H9 (cell line): ENCODE results near the gene EGR4. TPM values are rescaled to one million over a fixed set of nuclear protein-coding genes. Genes with fewer than 3 reads are reported as not detected.
A peak's percentile ranks its signal among the peaks of the same experiment; 100 is the strongest.

Experiments used
- DNase-seq: peaks from one replicate; pipeline ENCODE4 v3.0.0-alpha.2; 2017
- H2AFZ ChIP-seq: one replicate; pipeline ENCODE4 v1.6.1; 2013; ENCODE audit warnings: mild to moderate bottlenecking, low read length, control low read depth, moderate library complexity
- H2AK5ac ChIP-seq: 2 replicates; pipeline ENCODE4 v1.6.1; 2013; ENCODE audit warnings: low read length, control low read depth, mixed read lengths; ENCODE audit not compliant: insufficient read length
- H2BK120ac ChIP-seq: one replicate; pipeline ENCODE4 v1.6.1; 2013; ENCODE audit warnings: low read depth, mild to moderate bottlenecking, low read length, control low read depth, inconsistent platforms; ENCODE audit not compliant: poor library complexity, severe bottlenecking
- H2BK12ac ChIP-seq: 2 replicates; pipeline ENCODE4 v1.6.1; 2013; ENCODE audit warnings: low read length, control low read depth, mixed read lengths, low read depth; ENCODE audit not compliant: insufficient read length
- H2BK15ac ChIP-seq: 2 replicates; pipeline ENCODE4 v1.6.1; 2013; ENCODE audit warnings: low read depth, low read length, control low read depth
- H2BK20ac ChIP-seq: one replicate; pipeline ENCODE4 v1.6.1; 2013; ENCODE audit warnings: low read depth, mild to moderate bottlenecking, low read length, control low read depth, inconsistent platforms; ENCODE audit not compliant: poor library complexity, severe bottlenecking
- H2BK5ac ChIP-seq: 2 replicates; pipeline ENCODE4 v1.6.1; 2013; ENCODE audit warnings: low read length, control low read depth, mixed read lengths; ENCODE audit not compliant: insufficient read length
- H3K14ac ChIP-seq: 2 replicates; pipeline ENCODE4 v1.6.1; 2013; ENCODE audit warnings: low read length, control low read depth; ENCODE audit not compliant: insufficient read depth
- H3K18ac ChIP-seq: 2 replicates; pipeline ENCODE4 v1.6.1; 2013; ENCODE audit warnings: low read depth, mild to moderate bottlenecking, mixed read lengths, low read length, control low read depth; ENCODE audit not compliant: insufficient read length
- H3K23ac ChIP-seq: 2 replicates; pipeline ENCODE4 v1.6.1; 2013; ENCODE audit warnings: low read length, control low read depth, mixed read lengths, low read depth; ENCODE audit not compliant: insufficient read length
- H3K23me2 ChIP-seq: 2 replicates; pipeline ENCODE4 v1.6.1; 2013; ENCODE audit warnings: low read depth, mild to moderate bottlenecking, mixed read lengths, low read length, control low read depth; ENCODE audit not compliant: insufficient read length, poor library complexity, severe bottlenecking
- H3K27ac ChIP-seq: 2 replicates; pipeline ENCODE4 v1.5.1; 2013; ENCODE audit warnings: low read length, control low read depth, mixed read lengths, low read depth; ENCODE audit not compliant: insufficient read length
- H3K27me3 ChIP-seq: 2 replicates; pipeline ENCODE4 v1.6.1; 2013; ENCODE audit warnings: low read length, control low read depth, inconsistent platforms; ENCODE audit not compliant: insufficient read depth
- H3K4ac ChIP-seq: 2 replicates; pipeline ENCODE4 v1.6.1; 2013; ENCODE audit warnings: low read depth, mild to moderate bottlenecking, control low read depth, inconsistent platforms, low read length, moderate library complexity
- H3K4me1 ChIP-seq: 2 replicates; pipeline ENCODE4 v1.6.1; 2013; ENCODE audit warnings: low read length, control low read depth, inconsistent platforms; ENCODE audit not compliant: insufficient read depth
- H3K4me2 ChIP-seq: 2 replicates; pipeline ENCODE4 v1.6.1; 2013; ENCODE audit warnings: low read length, control low read depth, mixed read lengths; ENCODE audit not compliant: insufficient read length, insufficient read depth
- H3K56ac ChIP-seq: 2 replicates; pipeline ENCODE4 v1.6.1; 2013; ENCODE audit warnings: low read depth, mild to moderate bottlenecking, mixed read lengths, low read length, control low read depth; ENCODE audit not compliant: insufficient read length
- H3K79me1 ChIP-seq: 2 replicates; pipeline ENCODE4 v1.6.1; 2013; ENCODE audit warnings: low read depth, mild to moderate bottlenecking, moderate library complexity, low read length, control low read depth, inconsistent platforms; ENCODE audit not compliant: insufficient read depth, poor library complexity, severe bottlenecking
- H3K79me2 ChIP-seq: 2 replicates; pipeline ENCODE4 v1.6.1; 2013; ENCODE audit warnings: low read length, control low read depth, inconsistent platforms; ENCODE audit not compliant: insufficient read depth
- H3K9ac ChIP-seq: 2 replicates; pipeline ENCODE4 v1.6.1; 2013; ENCODE audit warnings: low read length, control low read depth, mixed read lengths; ENCODE audit not compliant: insufficient read length; ENCODE audit errors: extremely low read depth
- H3K9me3 ChIP-seq: one replicate; pipeline ENCODE4 v1.6.1; 2013; ENCODE audit warnings: low read depth, low read length, inconsistent platforms; ENCODE audit not compliant: control insufficient read depth
- H3T11ph ChIP-seq: one replicate; pipeline ENCODE4 v1.6.1; 2013; ENCODE audit warnings: mild to moderate bottlenecking, low read length, control low read depth, inconsistent platforms
- H4K20me1 ChIP-seq: one replicate; pipeline ENCODE4 v1.6.1; 2013; ENCODE audit not compliant: control insufficient read depth, insufficient read length, insufficient read depth
- H4K5ac ChIP-seq: 2 replicates; pipeline ENCODE4 v1.6.1; 2013; ENCODE audit warnings: low read depth, mild to moderate bottlenecking, mixed read lengths, low read length, control low read depth; ENCODE audit not compliant: insufficient read length
- H4K8ac ChIP-seq: replicated peaks from 2 replicates; pipeline ENCODE4 v1.6.1; 2013; ENCODE audit warnings: low read length, control low read depth, mixed read lengths, low read depth; ENCODE audit not compliant: insufficient read length
- H4K91ac ChIP-seq: 2 replicates; pipeline ENCODE4 v1.6.1; 2013; ENCODE audit warnings: low read depth, mild to moderate bottlenecking, moderate library complexity, mixed read lengths, low read length, control low read depth; ENCODE audit not compliant: insufficient read length
- H3K27ac Mint-ChIP-seq, 3 experiments: 2 replicates in 2 of 3; 3 replicates in 1 of 3; pipeline ENCODE4 v1.8.0; 2020 to 2021; ENCODE audit warnings: mixed read lengths in 3 of 3, mild to moderate bottlenecking in 1 of 3, moderate library complexity in 1 of 3
- H3K27me3 Mint-ChIP-seq: 2 replicates; pipeline ENCODE4 v1.8.0; 2021; ENCODE audit warnings: low read depth, mild to moderate bottlenecking, moderate library complexity, mixed read lengths
- H3K36me3 Mint-ChIP-seq, 3 experiments: 2 replicates in 2 of 3; 3 replicates in 1 of 3; pipeline ENCODE4 v1.8.0; 2020 to 2021; ENCODE audit warnings: low read depth in 3 of 3, mixed read lengths in 3 of 3; ENCODE audit not compliant: insufficient read depth in 1 of 3
- H3K4me1 Mint-ChIP-seq, 2 experiments: 2 replicates each; pipeline ENCODE4 v1.8.0; 2020; ENCODE audit warnings: mixed read lengths in 2 of 2
- H3K4me3 Mint-ChIP-seq, 2 experiments: 2 replicates in 1 of 2; 3 replicates in 1 of 2; pipeline ENCODE4 v1.8.0; 2020 to 2021; ENCODE audit warnings: mild to moderate bottlenecking in 2 of 2, mixed read lengths in 2 of 2, moderate library complexity in 1 of 2
- H3K9me3 Mint-ChIP-seq, 2 experiments: 2 replicates in 1 of 2; 3 replicates in 1 of 2; pipeline ENCODE4 v1.8.0; 2020; ENCODE audit warnings: mild to moderate bottlenecking in 2 of 2, mixed read lengths in 2 of 2, moderate library complexity in 1 of 2
- WGBS: extraction: QIAGEN DNeasy Blood & Tissue Kit; methylation state at CpG from one replicate; pipeline ENCODE4 v1.1.7; 2013; ENCODE audit warnings: missing lambda C conversion rate, low lambda C conversion rate, mixed read lengths; ENCODE audit not compliant: insufficient read length; ENCODE audit errors: extremely low coverage; 5-methylcytosine and 5-hydroxymethylcytosine counted together
- total RNA-seq: library from RNA; stranded (reverse); gene quantifications from 2 replicates; pipeline ENCODE4 v1.2.1, GENCODE V29; 2021
- TF ChIP-seq, protein P1 (sequence below): fragments of 200-600 bp; sonication (generic); conservative IDR thresholded peaks from 3 replicates; pipeline ENCODE4 v1.8.0; 2021; ENCODE audit warnings: antibody characterized with exemption, mild to moderate bottlenecking

Gene EGR4
- total RNA-seq, 1 experiment from 2014 or later = 0.85 TPM

DNA sequence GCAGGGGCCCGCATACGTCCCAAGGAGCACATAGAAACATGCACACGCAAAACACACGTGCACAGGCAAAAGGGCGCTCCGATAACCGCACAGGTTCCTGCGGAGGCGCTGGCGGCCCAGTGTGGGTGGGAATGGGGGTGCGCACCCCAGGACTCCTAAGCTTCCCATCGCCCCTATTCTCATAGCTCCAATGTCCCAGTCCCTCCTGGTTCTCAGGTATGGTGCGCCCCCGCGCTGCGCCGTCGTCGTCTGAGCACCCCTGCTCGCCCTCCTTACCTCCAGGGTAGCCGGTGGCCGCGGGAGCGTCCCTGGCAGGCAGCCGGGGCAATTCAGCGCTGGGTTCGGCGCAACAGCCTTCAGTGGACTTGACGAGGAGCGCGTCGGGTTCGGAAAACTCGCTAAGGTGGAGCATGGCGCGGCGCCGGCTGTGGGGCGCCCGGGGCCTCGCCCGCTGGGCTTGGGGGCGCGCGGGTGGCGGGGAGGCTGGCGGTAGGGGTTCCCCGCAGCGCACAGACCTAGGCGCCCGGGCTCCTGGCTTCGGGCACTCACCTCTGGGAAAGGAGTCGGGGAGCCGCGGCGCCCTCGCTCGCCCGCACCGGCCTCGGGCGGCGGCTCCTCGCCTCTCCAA, 328 bp downstream of the EGR4 start:
- H3K79me2 ChIP-seq = no peaks in the 10 kb centered on the region
- H2BK5ac ChIP-seq = no peak overlapping the region
- H4K91ac ChIP-seq = no peak overlapping the region
- no peak overlapping the region for H3K56ac ChIP-seq
- no CpG with 5 or more reads among the region's 64 CpGs for WGBS
- H3K4me2 ChIP-seq = peak overlapping the region; percentile 63
- no peak overlapping the region for H4K8ac ChIP-seq
- peaks cover 17% of the 10 kb centered on the region for H3K23me2 ChIP-seq
- no peak overlapping the region for H3K23ac ChIP-seq
- H2BK12ac ChIP-seq = no peak overlapping the region
- no peak overlapping the region for H3K9ac ChIP-seq
- H3K9me3 ChIP-seq = no peaks in the 10 kb centered on the region
- no peak overlapping the region for H2AK5ac ChIP-seq
- no peak overlapping the region for H2AFZ ChIP-seq
- peaks cover 0 to 2% of the 10 kb centered on the region in 2 experiments; a peak in 2 of 5 replicates for H3K9me3 Mint-ChIP-seq
- H3K27ac Mint-ChIP-seq = no peak overlapping the region
- peak overlapping the region; percentile 67 to 80 for H3K4me3 Mint-ChIP-seq
- no peak overlapping the region for H3K4ac ChIP-seq
- H4K5ac ChIP-seq = no peak overlapping the region
- TF ChIP-seq, protein P1, sequence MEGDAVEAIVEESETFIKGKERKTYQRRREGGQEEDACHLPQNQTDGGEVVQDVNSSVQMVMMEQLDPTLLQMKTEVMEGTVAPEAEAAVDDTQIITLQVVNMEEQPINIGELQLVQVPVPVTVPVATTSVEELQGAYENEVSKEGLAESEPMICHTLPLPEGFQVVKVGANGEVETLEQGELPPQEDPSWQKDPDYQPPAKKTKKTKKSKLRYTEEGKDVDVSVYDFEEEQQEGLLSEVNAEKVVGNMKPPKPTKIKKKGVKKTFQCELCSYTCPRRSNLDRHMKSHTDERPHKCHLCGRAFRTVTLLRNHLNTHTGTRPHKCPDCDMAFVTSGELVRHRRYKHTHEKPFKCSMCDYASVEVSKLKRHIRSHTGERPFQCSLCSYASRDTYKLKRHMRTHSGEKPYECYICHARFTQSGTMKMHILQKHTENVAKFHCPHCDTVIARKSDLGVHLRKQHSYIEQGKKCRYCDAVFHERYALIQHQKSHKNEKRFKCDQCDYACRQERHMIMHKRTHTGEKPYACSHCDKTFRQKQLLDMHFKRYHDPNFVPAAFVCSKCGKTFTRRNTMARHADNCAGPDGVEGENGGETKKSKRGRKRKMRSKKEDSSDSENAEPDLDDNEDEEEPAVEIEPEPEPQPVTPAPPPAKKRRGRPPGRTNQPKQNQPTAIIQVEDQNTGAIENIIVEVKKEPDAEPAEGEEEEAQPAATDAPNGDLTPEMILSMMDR = no peak
- no peak overlapping the region for H2BK120ac ChIP-seq
- H3K18ac ChIP-seq = peak overlapping the region; percentile 7
- H3K27ac ChIP-seq = no peak overlapping the region
- no peaks in the 10 kb centered on the region for H4K20me1 ChIP-seq
- no peaks in the 10 kb centered on the region for H3K4me1 ChIP-seq
- H3K27me3 Mint-ChIP-seq = peaks cover 97% of the 10 kb centered on the region
- no peak overlapping the region for H2BK20ac ChIP-seq
- H3T11ph ChIP-seq = no peak overlapping the region
- H3K36me3 Mint-ChIP-seq = no peaks in the 10 kb centered on the region; a peak in 1 of 7 replicates
- H2BK15ac ChIP-seq = no peak overlapping the region
- H3K27me3 ChIP-seq = peaks cover 35% of the 10 kb centered on the region
- DNase-seq = no peak
- H3K4me1 Mint-ChIP-seq = peaks cover 10 to 20% of the 10 kb centered on the region in 2 experiments
- no peaks in the 10 kb centered on the region for H3K79me1 ChIP-seq
- peak overlapping the region; percentile 2 for H3K14ac ChIP-seq
